ENCODE data around the gene GPR62.

Gene GPR62

GRCh38 chr3:51938780-51939425 lies 16.3 kb upstream of the GPR62 start:
- no peak for DNase-seq

- DNase-seq, result no peak
Measured at GRCh38 chr3:51940648-51941462, 14.3 kb upstream of the GPR62 start.

GRCh38 chr3:51941463-51941797 lies 13.8 kb upstream of the GPR62 start:
- DNase-seq, result no peak

GRCh38 chr3:51941798-51942602 lies 13.2 kb upstream of the GPR62 start, which contains the start of the genes PARP3 and RRP9:
PARP3 (plus strand) TSS chr3:51942363; CDS start chr3:51943356, 993 bp downstream.
RRP9 (minus strand) TSS chr3:51941904; CDS start chr3:51941867, 37 bp downstream.
- peak; percentile 100 for DNase-seq

DNA sequence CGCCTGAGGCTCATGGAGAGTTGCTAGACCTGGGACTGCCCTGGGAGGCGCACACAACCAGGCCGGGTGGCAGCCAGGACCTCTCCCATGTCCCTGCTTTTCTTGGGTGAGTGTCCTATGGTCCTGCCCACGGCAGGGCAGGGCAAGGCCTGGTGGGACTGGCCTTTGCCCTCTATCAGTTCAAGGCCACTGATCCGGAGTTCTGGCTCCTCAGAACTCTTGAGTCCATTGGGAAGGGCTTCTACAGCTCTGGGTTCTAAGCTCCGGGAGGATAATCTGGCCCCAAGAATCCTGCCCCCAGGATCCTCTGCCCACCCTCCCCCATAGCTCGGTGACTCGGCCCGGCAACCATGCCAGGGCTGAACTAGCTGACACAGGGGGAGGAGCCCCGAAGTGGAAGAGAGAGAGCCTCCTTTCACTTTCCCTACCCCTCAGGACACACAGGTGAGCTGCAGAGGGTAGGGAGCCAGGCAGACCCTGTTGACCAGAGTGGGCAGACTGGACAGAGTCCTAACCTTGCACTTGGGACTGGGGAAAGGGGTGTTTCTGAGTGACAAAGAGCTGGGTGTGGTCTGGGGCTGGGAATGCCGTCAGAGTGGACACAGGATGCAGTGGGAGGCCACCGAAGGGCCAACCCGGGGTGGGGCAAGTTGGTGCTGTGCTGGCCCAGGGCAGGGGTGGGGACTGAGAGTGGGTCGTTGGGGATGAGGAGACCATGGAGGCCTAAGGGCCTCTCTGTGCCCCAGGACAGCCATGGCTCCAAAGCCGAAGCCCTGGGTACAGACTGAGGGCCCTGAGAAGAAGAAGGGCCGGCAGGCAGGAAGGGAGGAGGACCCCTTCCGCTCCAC lies 12.4 kb upstream of the GPR62 start:
- DNase-seq, result peak; percentile 71

DNA sequence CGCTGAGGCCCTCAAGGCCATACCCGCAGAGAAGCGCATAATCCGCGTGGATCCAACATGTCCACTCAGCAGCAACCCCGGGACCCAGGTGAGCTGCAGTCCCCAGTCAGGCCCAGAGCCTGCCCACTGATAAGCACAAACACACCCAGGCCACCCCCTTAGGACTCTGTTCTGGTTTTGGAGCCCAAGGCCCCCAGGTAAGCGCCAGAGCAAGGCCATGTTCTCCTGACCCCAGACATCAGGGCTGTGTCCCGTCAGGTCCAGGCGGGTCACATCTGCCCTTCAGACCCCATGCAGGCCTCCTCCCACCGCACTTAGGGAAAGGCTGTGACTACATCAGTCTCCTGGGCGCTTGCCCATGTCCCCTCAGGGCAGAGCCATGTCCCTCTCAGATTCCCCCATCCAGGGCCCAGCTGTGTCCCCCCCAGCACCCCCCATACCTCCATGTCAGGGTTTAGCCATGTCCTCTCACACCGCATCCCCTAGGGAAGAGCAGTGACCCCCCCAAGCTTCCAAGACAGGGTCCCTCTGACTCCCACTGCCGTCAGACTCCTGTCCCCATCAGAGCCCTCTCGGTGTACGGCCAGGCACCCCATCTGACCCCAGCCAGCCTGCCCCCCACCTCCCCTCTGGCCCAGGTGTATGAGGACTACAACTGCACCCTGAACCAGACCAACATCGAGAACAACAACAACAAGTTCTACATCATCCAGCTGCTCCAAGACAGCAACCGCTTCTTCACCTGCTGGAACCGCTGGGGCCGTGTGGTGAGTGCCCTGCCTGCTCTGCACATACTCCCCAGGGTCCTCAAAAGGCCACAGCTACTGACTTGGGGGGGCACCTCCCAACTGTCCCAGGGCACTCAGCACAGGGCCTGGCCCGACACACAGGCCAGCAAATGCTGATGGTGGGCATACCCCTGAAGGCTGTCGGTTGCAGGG lies 11.5 kb upstream of the GPR62 start:
- no peak for DNase-seq

DNA sequence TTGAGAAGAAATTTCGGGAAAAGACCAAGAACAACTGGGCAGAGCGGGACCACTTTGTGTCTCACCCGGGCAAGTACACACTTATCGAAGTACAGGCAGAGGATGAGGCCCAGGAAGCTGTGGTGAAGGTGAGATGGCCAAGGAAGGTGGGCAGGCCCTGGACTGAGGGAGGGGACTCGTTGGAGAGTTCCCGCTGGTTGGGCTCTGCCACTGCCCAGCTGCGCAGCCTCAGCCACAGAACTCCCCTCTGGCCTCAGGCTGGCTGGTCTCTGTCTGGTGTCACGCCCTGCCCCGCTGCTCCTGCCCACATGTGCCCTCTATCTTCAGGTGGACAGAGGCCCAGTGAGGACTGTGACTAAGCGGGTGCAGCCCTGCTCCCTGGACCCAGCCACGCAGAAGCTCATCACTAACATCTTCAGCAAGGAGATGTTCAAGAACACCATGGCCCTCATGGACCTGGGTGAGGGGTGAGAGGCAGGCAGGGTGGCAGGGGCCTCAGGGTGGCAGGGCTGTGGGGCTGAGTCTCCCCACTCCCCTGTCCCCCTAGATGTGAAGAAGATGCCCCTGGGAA lies 10.6 kb upstream of the GPR62 start:
- no peak for DNase-seq

GRCh38 chr3:51945031-51945840 lies 9.9 kb upstream of the GPR62 start:
- DNase-seq, result no peak

DNA sequence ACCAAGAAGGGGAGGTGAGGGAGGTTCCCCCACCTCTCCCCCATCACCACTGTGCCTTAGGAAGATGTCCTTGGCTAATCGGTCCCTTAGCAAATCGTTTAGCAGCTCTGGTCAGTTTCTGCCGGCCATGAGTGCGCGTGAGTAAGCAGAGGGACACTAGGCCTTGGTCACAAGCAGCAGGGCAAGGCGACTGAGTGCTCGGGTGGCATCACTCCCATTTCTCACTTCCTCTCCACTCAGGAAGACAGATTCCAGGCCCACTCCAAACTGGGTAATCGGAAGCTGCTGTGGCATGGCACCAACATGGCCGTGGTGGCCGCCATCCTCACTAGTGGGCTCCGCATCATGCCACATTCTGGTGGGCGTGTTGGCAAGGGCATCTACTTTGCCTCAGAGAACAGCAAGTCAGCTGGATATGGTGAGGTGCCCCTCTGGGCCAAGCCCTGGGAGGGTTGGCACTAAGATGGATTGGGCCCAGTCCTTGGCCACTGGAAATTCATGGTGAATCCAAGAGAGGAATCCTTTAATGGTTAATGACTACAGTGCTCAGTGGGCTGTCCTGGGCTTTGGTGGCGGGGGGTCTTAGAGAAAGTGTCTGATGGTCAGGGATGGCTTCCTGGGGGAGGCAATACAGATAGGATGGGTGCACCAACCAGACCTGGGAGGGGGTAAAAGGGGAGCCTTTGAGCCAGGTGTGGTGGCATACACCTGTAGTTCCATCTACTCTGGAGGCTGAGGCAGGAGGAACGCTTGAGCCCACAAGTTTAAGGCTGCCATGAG lies 9.1 kb upstream of the GPR62 start:
- no peak for DNase-seq

GRCh38 chr3:51946796-51947195 lies 8.4 kb upstream of the GPR62 start:
- no peak for DNase-seq

DNA sequence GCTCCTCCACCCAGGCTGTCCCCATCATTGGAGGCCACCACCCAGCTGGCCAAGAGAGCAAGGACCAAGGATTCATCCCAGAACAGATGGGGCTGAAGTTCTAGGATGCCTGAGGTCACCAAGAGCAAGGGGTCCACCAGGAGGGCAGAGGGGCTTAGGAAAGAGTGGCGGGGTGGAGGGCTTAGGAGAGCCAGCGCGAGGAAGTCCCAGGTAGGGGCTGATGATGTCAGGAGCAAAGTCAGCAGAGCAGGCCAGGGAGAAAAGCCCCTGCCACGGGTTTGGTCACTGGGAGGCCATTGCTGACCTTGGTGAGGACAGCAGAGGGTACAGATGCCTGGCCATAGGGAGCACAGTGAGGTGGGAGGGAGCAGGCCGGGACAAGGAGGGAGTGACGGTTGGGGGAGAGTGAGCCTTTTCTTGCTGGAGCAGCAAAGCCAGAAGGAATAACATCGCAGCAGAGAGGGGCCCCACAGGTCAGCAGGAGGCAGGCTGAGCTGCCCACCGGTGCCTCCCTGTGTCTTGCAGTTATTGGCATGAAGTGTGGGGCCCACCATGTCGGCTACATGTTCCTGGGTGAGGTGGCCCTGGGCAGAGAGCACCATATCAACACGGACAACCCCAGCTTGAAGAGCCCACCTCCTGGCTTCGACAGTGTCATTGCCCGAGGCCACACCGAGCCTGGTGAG lies 7.8 kb upstream of the GPR62 start:
- DNase-seq, result no peak

DNA sequence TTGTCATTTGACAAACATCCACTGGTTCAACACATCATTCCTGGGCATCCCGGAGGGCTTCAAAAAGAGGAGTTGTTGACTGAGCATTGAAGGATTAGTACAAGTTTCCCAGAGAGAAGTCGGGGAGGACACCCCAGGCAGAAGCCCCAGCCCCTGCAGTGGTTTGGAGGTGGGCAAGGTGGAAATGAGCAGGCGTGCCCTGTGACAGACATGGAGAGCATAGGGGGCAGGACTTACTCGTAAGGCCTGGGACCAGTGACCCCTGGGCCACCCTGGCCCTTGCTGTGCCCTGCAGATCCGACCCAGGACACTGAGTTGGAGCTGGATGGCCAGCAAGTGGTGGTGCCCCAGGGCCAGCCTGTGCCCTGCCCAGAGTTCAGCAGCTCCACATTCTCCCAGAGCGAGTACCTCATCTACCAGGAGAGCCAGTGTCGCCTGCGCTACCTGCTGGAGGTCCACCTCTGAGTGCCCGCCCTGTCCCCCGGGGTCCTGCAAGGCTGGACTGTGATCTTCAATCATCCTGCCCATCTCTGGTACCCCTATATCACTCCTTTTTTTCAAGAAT lies 7.1 kb upstream of the GPR62 start:
- no peak for DNase-seq

GRCh38 chr3:51949121-51949520 lies 6.1 kb upstream of the GPR62 start:
- no peak for DNase-seq

DNA sequence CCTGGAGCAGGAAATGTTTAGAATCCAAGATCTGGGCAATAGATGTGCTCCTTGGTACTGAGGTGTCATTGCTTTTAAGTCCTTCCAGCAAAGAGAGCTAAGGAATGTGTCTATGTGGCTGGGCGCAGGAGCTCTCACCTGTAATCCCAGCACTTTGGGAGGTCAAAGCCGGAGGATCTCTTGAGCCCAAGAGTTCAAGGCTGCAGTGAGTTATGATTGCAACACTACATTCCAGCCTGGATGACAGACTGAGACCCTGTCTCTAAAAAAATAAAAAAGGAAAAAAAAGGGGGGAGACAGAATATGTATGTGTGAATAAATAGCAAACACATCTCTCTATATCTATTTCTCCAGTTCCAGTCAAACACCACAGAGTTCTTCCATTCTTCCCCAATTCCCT lies 4.3 kb upstream of the GPR62 start:
- no peak for DNase-seq

DNA sequence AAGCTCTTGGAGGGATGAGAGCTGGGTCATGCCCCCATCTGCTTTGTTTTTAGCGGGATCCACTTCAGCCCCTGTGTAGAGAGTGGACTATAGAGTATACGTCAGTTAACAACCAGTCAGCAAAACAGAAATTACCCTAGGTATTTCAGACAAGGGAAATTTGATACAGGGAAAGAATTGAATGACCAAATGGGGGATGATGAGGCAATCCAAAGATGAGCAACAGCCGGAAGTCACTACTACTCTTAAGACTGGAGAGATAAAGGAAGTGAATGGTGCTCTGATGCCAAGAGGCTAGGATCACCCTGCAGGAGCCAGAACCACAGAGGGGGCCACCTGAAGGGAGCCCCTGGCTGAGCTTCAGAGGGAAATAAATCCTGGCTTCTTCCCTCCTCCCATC lies 1.7 kb upstream of the GPR62 start:
- DNase-seq, result no peak

DNA sequence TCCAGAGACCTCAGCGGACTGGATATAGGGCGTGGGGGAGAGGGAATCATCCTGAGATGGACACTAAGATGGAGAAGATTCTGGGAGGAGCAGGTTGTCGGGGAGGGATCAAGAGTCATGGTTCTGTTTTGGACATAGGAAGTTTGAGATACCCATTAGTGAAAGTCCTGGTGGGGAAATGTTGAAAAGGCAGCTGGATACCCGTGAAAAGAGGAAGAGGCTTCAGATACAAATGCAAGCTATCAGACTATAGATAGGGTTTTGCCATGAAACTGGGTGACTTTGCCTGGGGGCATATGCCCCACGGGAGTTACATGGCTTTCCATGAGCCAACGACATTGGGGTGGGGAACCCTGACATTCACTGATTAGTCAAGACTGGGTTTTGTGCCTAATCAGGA lies 1.1 kb upstream of the GPR62 start:
- DNase-seq, result peak; percentile 55

GRCh38 chr3:51954713-51955112 lies 468 bp upstream of the GPR62 start:
- no peak for DNase-seq

Measured in hematopoietic multipotent progenitor cell treated with erythropoietin and hydrocortisone succinate and interleukin-3 and kit ligand, for 4 days (in vitro differentiated cells).